Stimulated activated naive CD4-positive, alpha-beta T cell (primary cell): ENCODE measurements around the gene UBXN1.
"Not testable (repeated sequence)": the region's sequence is repeated elsewhere in the genome, so short reads cannot be mapped to it uniquely, and the experiment has no call there.

Source experiments
- DNase-seq, 6 experiments: peaks; one replicate each; lab custom pipeline; 2025; lab: John Stamatoyannopoulos, UW

UBXN1 gene

DNA sequence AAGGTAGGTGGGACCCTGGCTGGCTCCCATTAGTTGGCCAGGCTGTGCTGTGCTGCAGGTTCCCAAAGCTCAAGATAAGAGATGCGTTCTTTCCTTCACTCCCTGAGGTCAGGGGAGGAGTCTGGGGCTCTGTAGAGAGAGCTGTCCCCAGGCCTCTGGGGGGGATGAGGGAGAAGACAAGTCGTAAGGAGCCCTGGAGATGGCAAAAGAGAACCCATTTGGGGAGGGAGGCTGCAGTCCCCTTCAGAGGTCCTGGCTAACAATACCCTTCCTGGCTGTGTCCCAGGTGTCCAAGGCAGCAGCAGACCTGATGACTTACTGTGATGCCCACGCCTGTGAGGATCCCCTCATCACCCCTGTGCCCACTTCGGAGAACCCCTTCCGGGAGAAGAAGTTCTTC lies 29.5 kb upstream of the UBXN1 start:
- no peak for DNase-seq

DNA sequence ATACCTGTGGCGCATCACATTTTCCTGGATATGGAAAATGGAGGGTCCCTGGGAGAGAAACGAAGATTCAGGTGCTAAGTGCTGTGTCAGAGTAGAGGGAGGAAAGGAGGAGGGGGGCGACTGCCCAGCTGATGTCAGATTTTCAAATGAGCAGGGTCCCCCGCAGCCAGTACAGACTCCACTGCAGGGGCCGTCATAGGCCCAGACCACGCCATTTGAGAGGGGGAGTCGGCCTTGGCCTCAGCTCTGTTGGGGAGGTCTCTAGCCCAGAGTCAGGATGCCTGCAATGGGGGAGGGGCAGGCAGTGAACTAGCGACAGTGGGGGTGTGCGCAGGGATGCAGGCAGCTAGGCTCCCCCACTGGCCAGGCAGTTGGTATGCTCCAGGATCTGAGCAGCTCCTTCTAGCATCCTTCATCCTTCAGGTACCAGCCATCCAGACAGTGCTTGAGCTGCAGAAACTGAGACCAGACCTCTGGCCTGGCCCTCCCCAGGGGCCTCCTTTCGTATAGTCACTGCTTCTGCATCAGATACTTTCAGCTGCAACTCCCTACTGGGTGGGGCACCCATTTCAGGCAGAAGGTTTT lies 28.5 kb upstream of the UBXN1 start, which contains the start of the genes BSCL2 and GNG3:
Gene BSCL2, minus strand, starts transcription at position 148 of the 585 bp plus-strand sequence. CDS start 229 bp downstream, outside the sequence.
Gene GNG3, plus strand, starts transcription at position 400 of the 585 bp plus-strand sequence. CDS start 620 bp downstream, outside the sequence.
- no peak for DNase-seq

DNA sequence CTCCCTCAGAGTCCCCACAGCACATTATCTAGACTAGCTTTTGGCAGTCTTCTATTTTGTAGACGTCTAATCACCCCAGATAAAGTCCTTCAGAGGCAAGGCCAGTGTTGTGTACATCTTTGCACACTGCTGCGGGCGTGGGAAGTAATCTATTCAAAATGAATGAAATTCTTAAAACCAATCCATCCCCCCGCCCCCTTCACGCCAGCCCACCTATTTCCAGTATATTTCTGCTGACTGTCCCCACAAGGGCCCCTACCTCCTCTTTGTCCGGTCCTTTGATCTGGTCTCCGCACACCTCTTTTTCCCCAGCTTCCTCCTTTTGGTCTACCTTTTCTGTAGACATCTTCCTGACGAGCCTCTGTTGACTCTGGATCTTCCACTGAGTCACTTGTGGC lies 28.0 kb upstream of the UBXN1 start:
- DNase-seq, result no peak

DNA sequence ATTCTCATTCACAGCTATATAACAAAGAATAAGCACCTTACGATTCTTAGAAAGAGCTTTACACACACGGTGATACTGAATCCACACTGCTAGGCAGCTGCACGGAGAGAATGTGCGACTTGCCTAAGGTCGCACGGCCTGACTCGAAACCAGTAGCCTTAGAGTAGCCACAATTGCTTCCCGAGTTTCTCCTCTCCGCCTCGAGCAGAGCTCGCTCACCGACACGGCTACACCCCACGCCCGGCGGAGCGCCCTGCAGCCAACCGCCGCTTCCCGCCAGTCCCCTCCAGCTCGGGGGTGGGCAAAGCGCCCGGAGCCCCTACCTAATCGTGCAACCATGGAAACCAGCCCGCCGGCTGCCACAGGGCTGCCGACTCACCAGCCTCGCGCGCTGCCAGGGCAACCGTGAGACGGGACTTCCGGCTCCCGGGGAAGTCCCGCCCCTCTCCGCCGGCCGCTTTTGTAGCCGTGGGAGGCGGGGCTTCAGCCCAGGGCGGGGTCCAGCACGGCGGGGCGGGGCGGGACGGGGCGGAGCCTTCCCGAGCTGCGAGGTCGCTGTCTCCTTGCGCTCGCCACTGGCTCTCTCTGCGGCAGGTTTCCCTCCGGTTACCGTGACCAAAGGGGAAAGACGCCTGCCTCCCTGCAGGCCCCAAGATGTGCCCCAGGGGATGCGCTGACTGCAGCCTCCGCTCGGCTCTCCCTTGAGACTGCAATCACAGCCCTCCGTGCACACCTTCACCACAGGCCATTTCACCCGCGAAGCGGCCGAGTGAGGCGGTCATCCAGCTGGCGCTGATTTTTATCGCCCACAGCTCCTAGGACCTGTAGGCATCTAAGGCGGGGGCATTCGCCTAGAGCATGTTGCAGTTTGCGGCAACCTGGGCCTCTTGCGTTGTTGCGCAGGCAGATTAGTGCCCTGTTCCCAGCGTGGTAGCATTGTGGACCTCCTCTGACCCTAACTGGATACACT lies 27.3 kb upstream of the UBXN1 start:
- DNase-seq, result peak; percentile 83 to 94 (median 91)

DNA sequence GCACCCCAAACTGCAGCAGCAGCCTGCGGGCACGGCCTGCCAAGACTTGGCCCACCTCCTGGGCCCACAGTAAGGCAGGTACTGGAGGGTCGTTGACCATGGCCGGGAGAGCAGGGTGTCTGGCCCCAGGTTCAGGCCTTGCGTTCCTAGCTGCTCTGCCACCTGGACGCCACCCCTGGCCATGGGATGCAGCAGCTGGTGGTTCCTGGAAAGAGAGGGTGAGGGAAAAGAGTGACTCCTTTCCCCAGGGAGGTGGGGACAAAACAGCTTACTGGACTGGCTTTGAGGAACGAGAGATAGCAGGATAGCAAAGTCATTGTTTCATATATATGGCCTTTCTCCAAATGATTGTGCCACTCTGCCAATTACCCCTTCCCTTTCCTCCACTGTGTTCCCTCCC lies 26.5 kb upstream of the UBXN1 start:
- DNase-seq, result no peak

DNA sequence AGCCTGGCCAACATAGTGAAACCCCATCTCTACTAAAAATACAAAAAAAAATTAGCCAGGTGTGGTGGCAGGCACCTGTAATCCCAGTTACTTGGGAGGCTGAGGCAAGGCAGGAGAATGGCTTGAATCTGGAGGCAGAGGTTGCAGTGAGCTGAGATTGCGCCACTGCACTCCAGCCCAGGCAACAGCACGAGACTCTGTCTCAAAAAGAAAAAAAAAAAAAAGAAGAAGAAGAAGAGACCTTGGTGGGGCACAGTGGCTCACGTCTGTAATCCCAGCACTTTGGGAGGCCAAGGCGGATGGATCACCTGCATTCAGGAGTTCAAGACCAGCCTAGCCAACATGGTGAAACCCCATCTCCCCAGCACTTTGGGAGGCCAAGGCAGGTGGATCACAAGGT lies 25.0 kb upstream of the UBXN1 start:
- not testable (repeated sequence) for DNase-seq

DNA sequence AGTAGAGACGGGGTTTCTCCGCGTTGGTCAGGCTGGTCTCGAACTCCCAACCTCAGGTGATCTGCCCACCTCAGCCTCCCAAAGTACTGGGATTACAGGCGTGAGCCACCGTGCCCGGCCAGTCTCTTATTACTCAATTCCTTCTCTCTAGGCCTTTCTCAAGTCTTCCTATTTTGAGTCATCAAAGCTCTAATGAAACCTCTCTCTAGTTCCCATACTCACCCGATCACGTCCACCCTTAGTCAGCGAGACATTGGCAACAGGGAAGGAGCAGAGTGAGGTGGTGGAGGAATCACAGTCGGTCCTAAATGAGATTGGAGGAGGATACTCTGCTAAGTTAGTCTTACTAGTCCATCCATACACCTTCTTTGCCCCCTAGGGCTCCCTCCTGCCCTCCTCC lies 23.4 kb upstream of the UBXN1 start:
- DNase-seq, result no peak

DNA sequence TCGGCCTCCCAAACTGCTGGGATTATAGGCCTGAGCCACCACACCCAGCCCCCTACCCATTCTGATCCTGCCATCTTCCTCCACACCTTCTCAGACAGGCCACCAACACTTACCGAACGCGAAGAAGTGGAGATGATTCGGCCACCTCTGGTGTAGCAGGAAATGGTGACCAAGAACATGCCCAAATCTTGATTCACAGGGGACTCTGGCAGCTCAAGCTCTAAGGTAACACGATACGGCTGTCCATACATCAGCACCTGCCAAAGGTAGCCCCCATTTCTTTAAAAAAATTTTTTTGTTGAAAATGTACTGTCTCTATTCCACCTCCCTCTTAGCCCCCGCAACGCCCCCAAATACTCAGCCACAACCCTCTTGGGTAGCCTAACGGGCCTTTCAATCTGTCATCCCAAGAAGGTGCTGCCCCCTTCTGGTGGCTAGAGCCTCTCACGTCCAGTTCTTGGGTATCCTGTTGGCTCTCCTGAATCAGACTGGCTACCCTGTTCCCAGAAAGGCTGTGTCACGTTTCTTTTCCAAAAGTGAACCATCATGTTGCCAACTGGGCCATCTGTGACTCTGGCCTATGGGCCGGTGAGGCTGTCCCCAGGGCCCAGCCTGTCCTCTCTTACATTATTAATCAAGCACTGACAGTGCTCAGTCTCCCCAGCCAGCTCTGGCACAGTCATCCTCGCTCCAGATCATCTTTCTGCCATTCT lies 15.7 kb upstream of the UBXN1 start:
- peak; percentile 45 to 79 (median 68) for DNase-seq

DNA sequence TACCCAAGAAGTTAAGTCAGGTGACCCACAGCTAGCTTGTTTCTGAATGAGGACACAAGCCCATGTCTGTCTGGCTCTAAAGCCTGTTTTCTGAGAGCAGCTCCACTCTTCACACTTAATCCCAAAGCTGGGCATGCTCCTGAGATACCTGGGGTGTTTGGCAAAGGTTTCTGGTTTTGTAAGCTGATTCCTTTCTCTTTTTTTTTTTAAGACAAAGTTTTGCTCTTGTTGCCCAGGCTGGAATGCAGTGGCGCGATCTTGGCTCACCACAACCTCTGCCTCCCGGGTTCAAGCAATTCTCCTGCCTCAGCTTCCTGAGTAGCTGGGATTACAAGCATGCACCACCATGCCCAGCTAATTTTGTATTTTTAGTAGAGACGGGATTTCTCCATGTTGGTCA lies 14.8 kb upstream of the UBXN1 start:
- not testable (repeated sequence) for DNase-seq

DNA sequence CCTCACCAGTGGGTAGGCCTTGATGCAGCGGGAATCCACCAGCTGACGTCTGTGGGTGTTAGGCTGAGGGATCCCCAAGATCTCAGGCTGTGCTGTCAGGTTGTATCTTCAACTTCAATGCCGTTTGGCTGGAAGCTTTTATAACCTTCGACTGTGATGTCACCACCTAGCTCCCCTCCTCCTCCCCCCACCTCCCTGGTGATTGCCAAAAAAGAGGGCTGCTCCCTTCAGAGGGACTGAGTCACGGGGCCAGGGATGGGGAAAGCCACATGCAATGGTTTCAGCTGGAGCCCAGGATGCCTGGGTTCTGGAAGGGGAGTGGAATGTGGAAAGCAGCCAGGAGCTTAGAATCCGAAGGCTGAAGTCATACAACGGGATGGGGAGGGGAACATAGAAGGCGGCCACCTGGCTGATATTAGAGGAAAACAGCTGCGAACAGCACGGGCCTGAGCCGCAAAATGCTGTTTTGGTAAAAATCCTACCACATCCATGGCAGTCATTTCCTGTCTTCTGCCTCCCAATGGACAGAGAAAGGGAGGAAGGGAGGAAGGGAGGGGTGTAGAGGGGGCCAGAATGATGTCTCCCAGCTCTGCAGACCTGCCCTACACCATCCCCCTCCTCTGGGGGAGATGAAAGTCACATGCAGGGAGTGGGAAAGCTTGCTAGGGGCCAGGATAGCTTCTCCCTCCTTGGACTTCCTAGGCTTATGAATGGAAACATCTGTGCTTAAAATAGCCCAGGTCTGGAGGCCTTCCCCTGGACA lies 10.7 kb upstream of the UBXN1 start, which contains the start of gene LRRN4CL:
Gene LRRN4CL, minus strand, starts transcription at position 110 of the 763 bp plus-strand sequence. CDS start 1,022 bp downstream, outside the sequence.
- DNase-seq, result no peak

DNA sequence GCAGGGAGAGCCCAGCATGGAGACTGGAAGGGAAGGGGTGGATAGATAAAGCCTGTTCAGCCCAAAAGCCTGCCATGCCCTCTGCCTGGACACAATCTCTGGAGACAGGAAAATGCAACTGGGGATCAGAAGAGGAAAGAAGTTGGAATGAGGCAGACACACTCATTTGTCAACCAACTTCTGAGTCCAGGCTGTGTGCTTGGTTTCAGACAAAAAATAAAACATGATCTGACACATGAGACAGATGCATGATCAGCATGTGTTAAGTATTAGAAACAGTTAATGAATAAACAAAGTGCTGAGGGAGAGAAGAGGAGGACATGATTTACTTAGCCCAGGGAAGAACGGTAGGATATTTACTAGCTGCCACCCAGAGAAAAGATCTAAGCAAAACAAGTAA lies 9.6 kb upstream of the UBXN1 start:
- no peak for DNase-seq

DNA sequence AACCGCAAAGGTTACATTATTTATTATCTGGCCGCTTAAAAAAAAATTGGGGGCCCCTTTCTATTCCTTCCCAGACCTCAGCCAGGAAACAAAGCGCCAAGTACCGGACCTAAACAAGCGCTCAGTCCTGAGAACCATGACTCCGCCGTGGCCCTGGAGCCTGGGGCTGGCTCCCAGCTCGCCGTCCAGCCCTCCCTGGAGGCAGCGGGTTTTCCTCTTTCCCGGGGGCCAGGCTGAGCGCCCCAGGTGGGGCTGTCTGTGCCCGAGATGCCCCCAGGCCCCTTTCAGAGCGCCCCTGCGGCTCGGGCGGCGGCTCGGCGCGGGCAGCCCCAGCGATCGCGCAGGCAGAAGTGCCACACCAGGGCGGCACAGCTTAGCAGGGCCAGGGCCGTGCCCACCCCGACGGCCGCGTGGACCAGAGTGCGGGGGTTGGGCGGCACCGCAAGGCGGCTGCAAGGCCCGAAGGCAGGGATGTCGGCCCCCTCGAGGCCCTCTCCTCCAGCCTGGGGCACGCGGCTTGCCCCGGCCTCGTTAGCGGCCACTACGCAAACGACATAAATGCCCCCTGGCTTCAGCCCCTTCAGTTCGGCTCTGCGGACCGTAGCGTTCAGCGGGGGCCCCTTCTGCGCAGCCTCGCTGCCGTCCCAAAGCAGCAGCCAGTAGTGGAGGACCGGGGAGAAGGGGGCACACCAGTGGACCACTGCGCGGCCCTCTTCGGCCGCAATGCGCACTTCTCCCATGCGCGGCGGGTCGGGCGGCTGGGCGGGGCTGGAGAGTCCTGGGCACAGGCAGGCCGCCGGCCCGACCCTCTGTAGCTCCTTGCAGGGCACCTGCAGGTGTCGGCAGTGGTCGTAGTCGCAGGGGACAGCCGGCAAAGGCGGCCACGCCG lies 8.9 kb upstream of the UBXN1 start:
- DNase-seq, result no peak

DNA sequence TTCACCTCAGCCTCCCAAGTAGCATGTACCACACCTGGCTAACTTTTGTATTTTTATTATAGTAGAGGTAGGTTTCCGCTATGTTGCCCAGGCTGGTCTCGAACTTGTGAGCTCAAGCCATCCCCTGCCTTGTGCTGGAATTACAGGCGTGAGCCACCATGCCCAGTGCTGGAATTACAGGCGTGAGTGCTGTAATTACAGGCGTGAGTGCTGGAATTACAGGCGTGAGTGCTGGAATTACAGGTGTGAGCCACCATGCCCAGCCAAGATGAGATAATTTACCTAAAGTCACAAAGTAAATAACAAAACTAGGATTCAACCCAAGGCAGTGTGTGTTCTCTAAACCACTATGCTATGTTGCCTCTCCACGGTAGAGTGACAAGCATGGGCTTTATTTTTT lies 3.6 kb upstream of the UBXN1 start:
- DNase-seq, result no peak

DNA sequence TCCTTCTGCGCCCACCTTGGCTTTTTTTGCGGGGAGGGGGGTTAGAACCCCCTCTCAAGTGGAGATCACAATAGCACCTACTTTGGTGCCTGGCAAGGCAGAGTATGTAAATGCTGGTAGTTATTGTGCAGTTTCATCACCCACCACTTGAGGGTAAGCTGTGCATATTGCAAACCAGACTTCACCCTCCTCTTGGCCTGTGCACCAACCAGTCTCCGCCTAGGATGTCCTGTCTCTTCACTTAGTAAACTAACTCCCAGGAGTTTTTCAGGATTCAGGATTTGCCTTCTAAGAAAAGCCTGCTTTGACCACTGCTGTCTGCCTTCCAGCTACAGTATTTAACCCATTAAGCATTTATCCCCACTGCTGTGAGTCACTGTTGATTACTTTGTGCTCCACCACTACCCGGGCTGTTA lies 2.0 kb upstream of the UBXN1 start:
- DNase-seq, result peak in 4 of 6 experiments; percentile 22 to 50 (median 38)

DNA sequence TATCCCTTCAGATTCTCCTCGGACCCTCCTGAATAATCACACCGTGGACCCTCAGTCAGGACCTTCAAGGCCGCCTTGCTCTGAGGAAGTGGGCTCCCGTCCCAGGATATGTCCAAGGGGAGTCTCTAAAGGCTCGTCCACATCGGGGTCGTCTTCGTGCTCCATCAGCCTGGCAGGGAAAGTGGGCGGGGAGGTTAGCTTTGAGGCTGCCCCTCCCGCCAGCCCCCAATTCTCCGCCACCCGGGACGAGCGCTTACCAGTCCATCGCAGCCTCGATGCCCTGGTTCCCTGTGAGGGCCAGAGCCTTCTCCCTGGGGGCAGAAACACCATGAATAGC lies 472 bp downstream of the UBXN1 start:
- DNase-seq, result no peak

DNA sequence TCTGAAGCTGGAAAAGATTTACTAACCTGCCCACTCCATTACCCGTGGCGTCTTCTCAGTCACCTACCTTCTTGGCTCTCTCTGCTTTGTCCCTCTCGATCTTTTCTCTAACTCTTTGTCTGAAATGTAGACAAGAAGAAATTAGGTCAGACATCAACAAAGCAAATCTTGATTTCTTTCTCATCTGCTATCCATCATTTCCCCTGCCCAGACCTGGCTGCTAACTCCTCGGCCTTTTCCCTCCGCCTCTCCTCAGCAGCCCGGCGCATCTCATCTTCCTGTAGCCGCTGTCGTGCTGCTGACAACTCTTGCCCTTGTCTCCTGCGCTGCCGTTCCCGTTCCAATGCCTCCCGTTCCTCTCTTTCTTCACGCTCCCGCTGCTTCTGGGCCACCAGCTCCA lies 1.2 kb downstream of the UBXN1 start:
- DNase-seq, result no peak

DNA sequence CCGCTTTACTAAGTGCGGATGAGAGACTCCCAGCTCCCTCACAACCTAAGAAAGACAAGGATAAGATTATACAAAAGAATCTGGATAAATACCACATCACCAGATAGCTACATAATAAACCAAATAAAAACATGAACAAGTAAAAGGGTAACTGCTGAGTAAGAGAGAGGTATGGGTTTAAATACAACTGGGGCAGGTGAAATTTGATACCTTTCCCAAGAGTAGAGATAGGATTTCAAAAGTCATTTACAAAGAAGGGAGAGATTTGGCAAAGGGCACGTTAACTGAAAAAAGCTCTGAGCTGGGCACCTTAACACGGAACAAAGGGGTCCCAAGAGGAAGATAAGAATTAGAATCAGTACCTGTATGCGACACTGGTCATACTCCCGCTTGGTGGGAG lies 1.7 kb downstream of the UBXN1 start:
- no peak for DNase-seq

DNA sequence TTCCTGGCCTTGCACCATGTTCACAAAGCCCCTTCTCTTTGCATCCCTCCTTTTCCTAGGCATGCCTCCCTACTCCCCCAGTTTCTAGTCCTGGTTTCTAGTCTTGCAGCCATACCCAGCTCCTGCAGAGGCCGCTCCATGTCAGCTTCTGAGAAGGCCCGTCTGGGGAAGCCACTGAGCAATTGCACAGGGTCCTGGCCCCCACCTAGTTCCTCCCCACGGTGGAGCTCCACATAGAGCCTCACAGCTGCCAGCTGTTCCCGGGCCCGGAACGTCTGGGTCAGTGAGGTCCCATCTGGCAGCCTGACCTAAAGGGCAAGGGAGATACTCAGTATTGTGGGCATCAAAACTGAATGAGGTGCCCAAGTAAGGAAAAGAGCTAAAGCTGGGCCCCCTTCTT lies 2.2 kb downstream of the UBXN1 start:
- no peak for DNase-seq

DNA sequence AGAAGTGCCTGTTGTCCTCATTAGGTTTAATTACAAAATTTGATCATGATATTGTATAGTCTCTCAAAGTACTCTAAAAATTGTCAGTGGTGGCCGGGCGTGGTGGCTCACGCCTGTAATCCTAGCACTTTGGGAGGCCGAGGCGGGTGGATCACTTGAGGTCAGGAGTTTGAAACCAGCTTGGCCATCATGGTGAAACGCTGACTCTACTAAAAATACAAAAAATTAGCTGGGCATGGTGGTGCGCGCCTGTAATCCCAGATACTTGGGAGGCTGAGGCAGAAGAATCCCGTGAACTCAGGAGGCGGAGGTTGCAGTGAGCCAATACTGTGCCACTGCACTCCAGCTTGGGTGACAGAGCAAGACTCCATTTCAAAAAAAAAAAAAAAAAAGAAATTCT lies 3.5 kb downstream of the UBXN1 start:
- DNase-seq, result not testable (repeated sequence)

DNA sequence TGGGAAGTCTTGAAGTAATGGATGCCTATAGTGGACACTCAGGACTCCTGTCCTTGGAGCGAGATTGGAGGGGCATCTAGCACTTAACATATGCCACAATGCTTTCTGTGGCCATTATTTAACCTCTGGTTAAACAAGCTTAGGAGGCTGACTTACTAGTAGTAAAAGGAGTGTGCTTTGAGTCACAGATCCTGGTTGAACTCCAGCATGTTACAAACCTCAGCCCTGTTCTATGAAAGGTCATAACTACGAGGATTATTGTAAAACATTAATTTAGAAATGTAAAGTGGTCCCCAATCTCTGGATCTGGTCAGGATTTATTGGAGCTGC lies 5.7 kb downstream of the UBXN1 start:
- no peak for DNase-seq
